ENCODE results near the gene DBI. TPM values are rescaled to one million over a fixed set of nuclear protein-coding genes. Genes with fewer than 3 reads are reported as not detected.

The DBI gene
- total and polyA plus RNA-seq, 2 experiments from 2014 or later = 171 to 873 TPM

GRCh38 chr2:119367472-119368099 lies 809 bp downstream of the DBI start (continued):
- TF ChIP-seq, protein P1, sequence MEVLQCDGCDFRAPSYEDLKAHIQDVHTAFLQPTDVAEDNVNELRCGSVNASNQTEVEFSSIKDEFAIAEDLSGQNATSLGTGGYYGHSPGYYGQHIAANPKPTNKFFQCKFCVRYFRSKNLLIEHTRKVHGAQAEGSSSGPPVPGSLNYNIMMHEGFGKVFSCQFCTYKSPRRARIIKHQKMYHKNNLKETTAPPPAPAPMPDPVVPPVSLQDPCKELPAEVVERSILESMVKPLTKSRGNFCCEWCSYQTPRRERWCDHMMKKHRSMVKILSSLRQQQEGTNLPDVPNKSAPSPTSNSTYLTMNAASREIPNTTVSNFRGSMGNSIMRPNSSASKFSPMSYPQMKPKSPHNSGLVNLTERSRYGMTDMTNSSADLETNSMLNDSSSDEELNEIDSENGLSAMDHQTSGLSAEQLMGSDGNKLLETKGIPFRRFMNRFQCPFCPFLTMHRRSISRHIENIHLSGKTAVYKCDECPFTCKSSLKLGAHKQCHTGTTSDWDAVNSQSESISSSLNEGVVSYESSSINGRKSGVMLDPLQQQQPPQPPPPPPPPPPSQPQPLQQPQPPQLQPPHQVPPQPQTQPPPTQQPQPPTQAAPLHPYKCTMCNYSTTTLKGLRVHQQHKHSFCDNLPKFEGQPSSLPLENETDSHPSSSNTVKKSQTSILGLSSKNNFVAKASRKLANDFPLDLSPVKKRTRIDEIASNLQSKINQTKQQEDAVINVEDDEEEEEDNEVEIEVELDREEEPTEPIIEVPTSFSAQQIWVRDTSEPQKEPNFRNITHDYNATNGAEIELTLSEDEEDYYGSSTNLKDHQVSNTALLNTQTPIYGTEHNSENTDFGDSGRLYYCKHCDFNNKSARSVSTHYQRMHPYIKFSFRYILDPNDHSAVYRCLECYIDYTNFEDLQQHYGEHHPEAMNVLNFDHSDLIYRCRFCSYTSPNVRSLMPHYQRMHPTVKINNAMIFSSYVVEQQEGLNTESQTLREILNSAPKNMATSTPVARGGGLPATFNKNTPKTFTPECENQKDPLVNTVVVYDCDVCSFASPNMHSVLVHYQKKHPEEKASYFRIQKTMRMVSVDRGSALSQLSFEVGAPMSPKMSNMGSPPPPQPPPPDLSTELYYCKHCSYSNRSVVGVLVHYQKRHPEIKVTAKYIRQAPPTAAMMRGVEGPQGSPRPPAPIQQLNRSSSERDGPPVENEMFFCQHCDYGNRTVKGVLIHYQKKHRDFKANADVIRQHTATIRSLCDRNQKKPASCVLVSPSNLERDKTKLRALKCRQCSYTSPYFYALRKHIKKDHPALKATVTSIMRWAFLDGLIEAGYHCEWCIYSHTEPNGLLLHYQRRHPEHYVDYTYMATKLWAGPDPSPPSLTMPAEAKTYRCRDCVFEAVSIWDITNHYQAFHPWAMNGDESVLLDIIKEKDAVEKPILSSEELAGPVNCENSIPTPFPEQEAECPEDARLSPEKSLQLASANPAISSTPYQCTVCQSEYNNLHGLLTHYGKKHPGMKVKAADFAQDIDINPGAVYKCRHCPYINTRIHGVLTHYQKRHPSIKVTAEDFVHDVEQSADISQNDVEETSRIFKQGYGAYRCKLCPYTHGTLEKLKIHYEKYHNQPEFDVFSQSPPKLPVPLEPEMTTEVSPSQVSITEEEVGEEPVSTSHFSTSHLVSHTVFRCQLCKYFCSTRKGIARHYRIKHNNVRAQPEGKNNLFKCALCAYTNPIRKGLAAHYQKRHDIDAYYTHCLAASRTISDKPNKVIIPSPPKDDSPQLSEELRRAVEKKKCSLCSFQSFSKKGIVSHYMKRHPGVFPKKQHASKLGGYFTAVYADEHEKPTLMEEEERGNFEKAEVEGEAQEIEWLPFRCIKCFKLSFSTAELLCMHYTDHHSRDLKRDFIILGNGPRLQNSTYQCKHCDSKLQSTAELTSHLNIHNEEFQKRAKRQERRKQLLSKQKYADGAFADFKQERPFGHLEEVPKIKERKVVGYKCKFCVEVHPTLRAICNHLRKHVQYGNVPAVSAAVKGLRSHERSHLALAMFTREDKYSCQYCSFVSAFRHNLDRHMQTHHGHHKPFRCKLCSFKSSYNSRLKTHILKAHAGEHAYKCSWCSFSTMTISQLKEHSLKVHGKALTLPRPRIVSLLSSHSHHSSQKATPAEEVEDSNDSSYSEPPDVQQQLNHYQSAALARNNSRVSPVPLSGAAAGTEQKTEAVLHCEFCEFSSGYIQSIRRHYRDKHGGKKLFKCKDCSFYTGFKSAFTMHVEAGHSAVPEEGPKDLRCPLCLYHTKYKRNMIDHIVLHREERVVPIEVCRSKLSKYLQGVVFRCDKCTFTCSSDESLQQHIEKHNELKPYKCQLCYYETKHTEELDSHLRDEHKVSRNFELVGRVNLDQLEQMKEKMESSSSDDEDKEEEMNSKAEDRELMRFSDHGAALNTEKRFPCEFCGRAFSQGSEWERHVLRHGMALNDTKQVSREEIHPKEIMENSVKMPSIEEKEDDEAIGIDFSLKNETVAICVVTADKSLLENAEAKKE (CRISPR knock-in tag; IDR thresholded peaks at IDR 0.05) = no peak
- TF ChIP-seq POLR2AphosphoS5 (IDR thresholded peaks at IDR 0.05; ENCODE audit: low read depth) (no peak), REST (IDR thresholded peaks at IDR 0.05; ENCODE audit: unreplicated experiment) (no peak), JUNB (IDR thresholded peaks at IDR 0.05; ENCODE audit: unreplicated experiment) (no peak), EZH2phosphoT487 (IDR thresholded peaks at IDR 0.05; ENCODE audit: unreplicated experiment) (no peak), STAT1 (IDR thresholded peaks at IDR 0.05; ENCODE audit: unreplicated experiment) (no peak)
- TF ChIP-seq, protein P2, sequence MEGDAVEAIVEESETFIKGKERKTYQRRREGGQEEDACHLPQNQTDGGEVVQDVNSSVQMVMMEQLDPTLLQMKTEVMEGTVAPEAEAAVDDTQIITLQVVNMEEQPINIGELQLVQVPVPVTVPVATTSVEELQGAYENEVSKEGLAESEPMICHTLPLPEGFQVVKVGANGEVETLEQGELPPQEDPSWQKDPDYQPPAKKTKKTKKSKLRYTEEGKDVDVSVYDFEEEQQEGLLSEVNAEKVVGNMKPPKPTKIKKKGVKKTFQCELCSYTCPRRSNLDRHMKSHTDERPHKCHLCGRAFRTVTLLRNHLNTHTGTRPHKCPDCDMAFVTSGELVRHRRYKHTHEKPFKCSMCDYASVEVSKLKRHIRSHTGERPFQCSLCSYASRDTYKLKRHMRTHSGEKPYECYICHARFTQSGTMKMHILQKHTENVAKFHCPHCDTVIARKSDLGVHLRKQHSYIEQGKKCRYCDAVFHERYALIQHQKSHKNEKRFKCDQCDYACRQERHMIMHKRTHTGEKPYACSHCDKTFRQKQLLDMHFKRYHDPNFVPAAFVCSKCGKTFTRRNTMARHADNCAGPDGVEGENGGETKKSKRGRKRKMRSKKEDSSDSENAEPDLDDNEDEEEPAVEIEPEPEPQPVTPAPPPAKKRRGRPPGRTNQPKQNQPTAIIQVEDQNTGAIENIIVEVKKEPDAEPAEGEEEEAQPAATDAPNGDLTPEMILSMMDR (conservative IDR thresholded peaks at IDR 0.05; ENCODE audit: low read depth in 2 of 2) = no peak

Data from GM23338 (cell line).